ENCODE data around the gene MMRN2.
"Not testable (repeated sequence)": the region's sequence is repeated elsewhere in the genome, so short reads cannot be mapped to it uniquely, and the experiment has no call there.

MMRN2 gene

GRCh38 chr10:86956195-86956847, 1.1 kb downstream of the MMRN2 start:
- Mint-ChIP-seq H3K36me3 (peaks cover 8% of the 10 kb centered on the region), H3K27ac (peak overlapping the region; percentile 17), H3K27me3 (peaks cover 4% of the 10 kb centered on the region), H3K4me1 (peaks cover 13% of the 10 kb centered on the region), H3K9me3 (peaks cover 16% of the 10 kb centered on the region), H3K4me3 (no peak overlapping the region)
- DNase-seq = no peak
- CTCF ChIA-PET = interaction anchor here (0.9 to 1.6 kb wide), 3 partner anchors 13 to 15 kb away, joined by 3 read pairs; no protein-coding TSS in a partner anchor

GRCh38 chr10:86955501-86956194, 1.8 kb downstream of the MMRN2 start:
- Mint-ChIP-seq H3K4me3 (no peak overlapping the region), H3K36me3 (peaks cover 8% of the 10 kb centered on the region), H3K4me1 (peaks cover 20% of the 10 kb centered on the region), H3K9me3 (peaks cover 16% of the 10 kb centered on the region), H3K27me3 (peaks cover 4% of the 10 kb centered on the region), H3K27ac (no peak overlapping the region)
- CTCF ChIA-PET = interaction anchor here (0.9 kb wide), 1 partner anchor 12 kb away, joined by 3 read pairs; no protein-coding TSS in a partner anchor
- no peak for DNase-seq

- peaks cover 18% of the 10 kb centered on the region for H3K9me3 Mint-ChIP-seq
- H3K27me3 Mint-ChIP-seq = peaks cover 4% of the 10 kb centered on the region
- H3K4me3 Mint-ChIP-seq = no peak overlapping the region
- no peak for DNase-seq
- peaks cover 13% of the 10 kb centered on the region for H3K36me3 Mint-ChIP-seq
- CTCF ChIA-PET = interaction anchor here (1.0 to 1.7 kb wide), 2 partner anchors 15 to 18 kb away, joined by 3 to 6 read pairs; no protein-coding TSS in a partner anchor
- no peak overlapping the region for H3K27ac Mint-ChIP-seq
- peaks cover 24% of the 10 kb centered on the region for H3K4me1 Mint-ChIP-seq
These were observed 2.5 kb downstream of the MMRN2 start for GRCh38 chr10:86954681-86955500.

- H3K27me3 Mint-ChIP-seq = peaks cover 4% of the 10 kb centered on the region
- H3K27ac Mint-ChIP-seq = no peak overlapping the region
- CTCF ChIA-PET = interaction anchor here (1.0 to 1.7 kb wide), 2 partner anchors 14 to 17 kb away, joined by 3 to 6 read pairs; no protein-coding TSS in a partner anchor
- peaks cover 18% of the 10 kb centered on the region for H3K9me3 Mint-ChIP-seq
- H3K4me3 Mint-ChIP-seq = no peak overlapping the region
- DNase-seq = no peak
- peaks cover 13% of the 10 kb centered on the region for H3K36me3 Mint-ChIP-seq
- peaks cover 29% of the 10 kb centered on the region for H3K4me1 Mint-ChIP-seq
These were observed 3.4 kb downstream of the MMRN2 start for GRCh38 chr10:86953747-86954680.

GRCh38 chr10:86952697-86953096, 4.7 kb downstream of the MMRN2 start:
- Mint-ChIP-seq H3K36me3 (peaks cover 13% of the 10 kb centered on the region), H3K9me3 (peaks cover 18% of the 10 kb centered on the region), H3K4me1 (peaks cover 37% of the 10 kb centered on the region)
- DNase-seq, H3K4me3 Mint-ChIP-seq, CTCF ChIA-PET, H3K27ac Mint-ChIP-seq, H3K27me3 Mint-ChIP-seq: not testable (repeated sequence)

- Mint-ChIP-seq H3K27ac (no peak overlapping the region), H3K4me1 (peaks cover 37% of the 10 kb centered on the region), H3K36me3 (peaks cover 13% of the 10 kb centered on the region), H3K4me3 (no peak overlapping the region), H3K9me3 (peaks cover 18% of the 10 kb centered on the region), H3K27me3 (peaks cover under 1% of the 10 kb centered on the region)
- DNase-seq = no peak
- CTCF ChIA-PET = interaction anchor here (0.6 kb wide), 1 partner anchor 433 kb away, joined by 3 read pairs; no protein-coding TSS in a partner anchor
These were observed 5.3 kb downstream of the MMRN2 start for GRCh38 chr10:86952106-86952505.

GRCh38 chr10:86951184-86951761, 6.1 kb downstream of the MMRN2 start:
- peaks cover 8% of the 10 kb centered on the region for H3K27me3 Mint-ChIP-seq
- peaks cover 34% of the 10 kb centered on the region for H3K4me1 Mint-ChIP-seq
- peaks cover 18% of the 10 kb centered on the region for H3K9me3 Mint-ChIP-seq
- H3K27ac Mint-ChIP-seq = peak overlapping the region; percentile 98
- DNase-seq = no peak
- CTCF ChIA-PET = interaction anchor here (1.9 kb wide), 1 partner anchor 11 kb away, joined by 5 read pairs; no protein-coding TSS in a partner anchor
- H3K4me3 Mint-ChIP-seq = no peak overlapping the region
- peaks cover 13% of the 10 kb centered on the region for H3K36me3 Mint-ChIP-seq

GRCh38 chr10:86950349-86950748, 7.1 kb downstream of the MMRN2 start:
- Mint-ChIP-seq H3K36me3 (peaks cover 13% of the 10 kb centered on the region), H3K9me3 (peaks cover 18% of the 10 kb centered on the region), H3K4me1 (peaks cover 36% of the 10 kb centered on the region), H3K4me3 (peak overlapping the region; percentile 47), H3K27ac (peak overlapping the region; percentile 98), H3K27me3 (peaks cover 13% of the 10 kb centered on the region)
- peak; percentile 59 for DNase-seq
- CTCF ChIA-PET = interaction anchor here (1.0 to 1.9 kb wide), 4 partner anchors 10 to 16 kb away, joined by 3 to 5 read pairs (median 4); no protein-coding TSS in a partner anchor

GRCh38 chr10:86947806-86948205, 9.6 kb downstream of the MMRN2 start:
- peak; percentile 5 for DNase-seq
- not testable (repeated sequence) for H3K27ac Mint-ChIP-seq, H3K4me3 Mint-ChIP-seq
- H3K27me3 Mint-ChIP-seq = peaks cover 13% of the 10 kb centered on the region
- H3K9me3 Mint-ChIP-seq = peaks cover 13% of the 10 kb centered on the region
- H3K36me3 Mint-ChIP-seq = peaks cover 11% of the 10 kb centered on the region
- CTCF ChIA-PET = interaction anchor here (1.6 to 2.2 kb wide), 2 partner anchors 11 to 13 kb away, joined by 5 to 6 read pairs; partner anchors contain the start of gene SNCG
- H3K4me1 Mint-ChIP-seq = peaks cover 44% of the 10 kb centered on the region

- peak; percentile 18 for DNase-seq
- Mint-ChIP-seq H3K9me3 (peaks cover 2% of the 10 kb centered on the region), H3K27ac (no peak overlapping the region), H3K27me3 (peaks cover 13% of the 10 kb centered on the region), H3K36me3 (peaks cover 4% of the 10 kb centered on the region), H3K4me3 (no peak overlapping the region), H3K4me1 (peaks cover 41% of the 10 kb centered on the region)
- CTCF ChIA-PET = interaction anchor here (1.6 to 2.2 kb wide), 2 partner anchors 12 to 14 kb away, joined by 6 read pairs; partner anchors contain the start of gene SNCG
These were observed 10.9 kb downstream of the MMRN2 start for GRCh38 chr10:86946213-86947155.

- H3K27me3 Mint-ChIP-seq = peaks cover 13% of the 10 kb centered on the region
- H3K4me3 Mint-ChIP-seq = no peak overlapping the region
These were observed 11.8 kb downstream of the MMRN2 start for GRCh38 chr10:86945361-86946212.

More at GRCh38 chr10:86945361-86946212, 11.8 kb downstream of the MMRN2 start:
- Mint-ChIP-seq H3K9me3 (peaks cover 2% of the 10 kb centered on the region), H3K4me1 (peaks cover 37% of the 10 kb centered on the region), H3K36me3 (peaks cover 4% of the 10 kb centered on the region), H3K27ac (peak overlapping the region; percentile 11)
- CTCF ChIA-PET = interaction anchor here (1.2 to 3.2 kb wide), 4 partner anchors 13 to 252 kb away, joined by 3 to 14 read pairs (median 6); partner anchors contain the start of gene SNCG
- DNase-seq = peak; percentile 26

Data from activated naive CD4-positive, alpha-beta T cell treated with anti-CD3 and anti-CD28 coated beads, Interleukin-2, amount 10 ng/mL, durations not matched to agents 7 days and 5 days (primary cell).